HepG2 (cell line): ENCODE measurements around the gene HOXA9. TPM values are rescaled to one million over a fixed set of nuclear protein-coding genes. Genes with fewer than 3 reads are reported as not detected.
A peak's percentile ranks its signal among the peaks of the same experiment; 100 is the strongest.

Experiments
- ATAC-seq: fragments of 200-7000 bp; cut with Tn5 transposase; 3 replicates; pipeline ENCODE4 v1.9.1; 2020; ENCODE audit warnings: mild to moderate bottlenecking, moderate library complexity
- BruUV-seq: library from RNA; stranded (reverse); fragments of 400-500 nt; replicated peaks from 2 replicates; lab custom pipeline; 2021; lab: Mats Ljungman, UMichigan
- CTCF ChIA-PET: fragments of 300-600 bp; formaldehyde crosslinking; extraction: SDS; loops from one replicate; lab custom pipeline; 2021; ENCODE audit warnings: low total read pairs, inconsistent platforms, low intra/inter-chr PET ratio; lab: Yijun Ruan, JAX
- POLR2A ChIA-PET: fragments of 350-600 bp; sonication (Branson Sonifier 250); formaldehyde crosslinking; loops from one replicate; lab custom pipeline; 2020; ENCODE audit warnings: antibody characterized with exemption, inconsistent platforms; lab: Yijun Ruan, JAX
- DNase-seq: peaks from one replicate; pipeline ENCODE4 v3.0.0-alpha.2; 2015; ENCODE audit warnings: low spot score
- FAIRE-seq: peaks from 3 replicates; lab custom pipeline; 2011; peaks lifted over from hg19 to GRCh38; lab: Jason Lieb, UNC
- H2AFZ ChIP-seq: one replicate; pipeline ENCODE4 v1.6.1; 2011; ENCODE audit warnings: low read length, inconsistent platforms
- H3K27ac ChIP-seq: fragments of 300-600 bp; 3 replicates; pipeline ENCODE4 v1.8.0; 2011; ENCODE audit warnings: mixed run types, mild to moderate bottlenecking, mixed read lengths, low read length, inconsistent platforms; ENCODE audit not compliant: insufficient read depth; ENCODE audit errors: extremely low read length
- H3K27me3 ChIP-seq, 2 experiments: fragments of 200-600 bp in 1 of 2; 2 replicates in 1 of 2; 3 replicates in 1 of 2; pipeline versions ENCODE4 v1.6.0 to v1.8.0; 2011; ENCODE audit warnings: low read length in 2 of 2, mild to moderate bottlenecking in 2 of 2, moderate library complexity in 2 of 2, inconsistent platforms in 1 of 2; ENCODE audit not compliant: insufficient read depth in 2 of 2, control insufficient read depth in 1 of 2
- H3K36me3 ChIP-seq, 2 experiments: fragments of 200-600 bp in 1 of 2; replicated peaks in 1 of 2; 2 replicates in 1 of 2; 3 replicates in 1 of 2; pipeline versions ENCODE4 v1.5.1 to v1.8.0; 2011; ENCODE audit warnings: low read length in 2 of 2, inconsistent platforms in 1 of 2; ENCODE audit not compliant: insufficient read depth in 2 of 2, control insufficient read depth in 1 of 2
- H3K4me1 ChIP-seq: 2 replicates; pipeline ENCODE4 v1.5.1; 2012; ENCODE audit warnings: low read length, inconsistent platforms; ENCODE audit not compliant: insufficient read depth
- H3K4me2 ChIP-seq: 2 replicates; pipeline ENCODE4 v1.6.0; 2011; ENCODE audit warnings: low read depth, low read length, inconsistent platforms
- H3K4me3 ChIP-seq, 3 experiments: fragments of 200-600 bp in 1 of 3; sonication (generic), shearing (Covaris generic) in 1 of 3; replicated peaks in 1 of 3; 2 replicates each; pipeline ENCODE4 v1.5.1; 2011 to 2016; ENCODE audit warnings: low read length in 3 of 3, inconsistent platforms in 2 of 3, low read depth in 2 of 3, mild to moderate bottlenecking in 2 of 3, control low read depth in 1 of 3, mixed read lengths in 1 of 3; ENCODE audit not compliant: insufficient read depth in 1 of 3
- H3K79me2 ChIP-seq: one replicate; pipeline ENCODE4 v1.6.1; 2011; ENCODE audit warnings: low read length, inconsistent platforms; ENCODE audit not compliant: insufficient read depth
- H3K9ac ChIP-seq: 2 replicates; pipeline ENCODE4 v1.6.0; 2011; ENCODE audit warnings: mild to moderate bottlenecking, low read depth, low read length, inconsistent platforms; ENCODE audit not compliant: insufficient read depth
- H3K9me3 ChIP-seq: 2 replicates; pipeline ENCODE4 v1.5.1; 2012; ENCODE audit warnings: mild to moderate bottlenecking, low read length
- H4K20me1 ChIP-seq: 2 replicates; pipeline ENCODE4 v1.6.0; 2011; ENCODE audit warnings: inconsistent platforms, mild to moderate bottlenecking, low read length, moderate library complexity; ENCODE audit not compliant: insufficient read depth
- ATF2 ChIP-seq: sonication (generic); formaldehyde crosslinking; IDR thresholded peaks from 2 replicates; pipeline ENCODE4 v1.4.0; 2020; ENCODE audit warnings: missing genetic modification reagents
- HNRNPH1 ChIP-seq: fragments of 200-400 bp; formaldehyde crosslinking; optimal IDR thresholded peaks from 2 replicates; pipeline ENCODE3; 2017; ENCODE audit warnings: mild to moderate bottlenecking, low read depth, low read length
- MYPOP ChIP-seq: sonication (generic); formaldehyde crosslinking; IDR thresholded peaks from 2 replicates; pipeline ENCODE4 v1.8.1; 2023; ENCODE audit warnings: mild to moderate bottlenecking, moderate library complexity, missing genetic modification reagents
- NFYC ChIP-seq: IDR thresholded peaks from 2 replicates; pipeline ENCODE4 v1.6.1; 2016; ENCODE audit warnings: missing genetic modification reagents, missing compliant biosample characterization
- NR2C2 ChIP-seq: sonication (generic); formaldehyde crosslinking; IDR thresholded peaks from 2 replicates; pipeline ENCODE4 v1.4.0; 2020; ENCODE audit warnings: missing genetic modification reagents, mild to moderate bottlenecking, moderate library complexity, borderline replicate concordance
- PCBP1 ChIP-seq: fragments of 200-400 bp; formaldehyde crosslinking; IDR thresholded peaks from 2 replicates; pipeline ENCODE4 v1.6.1; 2017; ENCODE audit warnings: mild to moderate bottlenecking, low read depth, low read length, borderline replicate concordance
- PTBP1 ChIP-seq: fragments of 200-400 bp; formaldehyde crosslinking; IDR thresholded peaks from 2 replicates; pipeline ENCODE4 v1.6.1; 2018; ENCODE audit warnings: low read length, low read depth; ENCODE audit not compliant: poor library complexity, severe bottlenecking
- RORA ChIP-seq: sonication (generic); formaldehyde crosslinking; IDR thresholded peaks from 2 replicates; pipeline ENCODE4 v1.5.0; 2020; ENCODE audit warnings: mild to moderate bottlenecking, missing genetic modification reagents, moderate library complexity
- SCMH1 ChIP-seq: sonication (generic); formaldehyde crosslinking; IDR thresholded peaks from 2 replicates; pipeline ENCODE4 v1.9.0; 2021; ENCODE audit warnings: missing genetic modification reagents, mild to moderate bottlenecking, borderline replicate concordance
- ZMAT5 ChIP-seq: sonication (generic); formaldehyde crosslinking; IDR thresholded peaks from 2 replicates; pipeline ENCODE4 v1.5.0; 2020; ENCODE audit warnings: mild to moderate bottlenecking, low read depth, missing genetic modification reagents, borderline replicate concordance
- ZNF253 ChIP-seq: sonication (generic); formaldehyde crosslinking; IDR thresholded peaks from 2 replicates; pipeline ENCODE4 v1.8.0; 2022; ENCODE audit warnings: mild to moderate bottlenecking, missing genetic modification reagents, borderline replicate concordance
- ZNF451 ChIP-seq: sonication (generic); formaldehyde crosslinking; IDR thresholded peaks from 2 replicates; pipeline ENCODE4 v1.5.0; 2020; ENCODE audit warnings: mild to moderate bottlenecking, missing genetic modification reagents
- ZNF580 ChIP-seq: IDR thresholded peaks from 2 replicates; pipeline ENCODE4 v1.6.1; 2016; ENCODE audit warnings: low read depth, borderline replicate concordance
- ZNF709 ChIP-seq: sonication (generic); formaldehyde crosslinking; IDR thresholded peaks from 2 replicates; pipeline ENCODE4 v1.5.0; 2020; ENCODE audit warnings: mild to moderate bottlenecking, missing genetic modification reagents
- WGBS: methylation state at CpG from one replicate; pipeline ENCODE4 v1.1.6; 2017; ENCODE audit warnings: low lambda C conversion rate; 5-methylcytosine and 5-hydroxymethylcytosine counted together
- in situ Hi-C: cut with HindIII; loops from 2 replicates; pipeline ENCODE4 v1.10.0; 2017; ENCODE audit warnings: low pct_unique_long_range_greater_than_20kb; ENCODE audit not compliant: extremely low pct_ligation_motif_present
- intact Hi-C: fragments of 100-400 bp; cut with micrococcal nuclease; formaldehyde crosslinking; loops from one replicate; pipeline ENCODE4 v1.10.0; 2022; ENCODE audit not compliant: unreplicated experiment
- polyA plus RNA-seq, 8 experiments: library from polyadenylated mRNA; depleted of rRNA in 3 of 8; stranded (reverse) in 7 of 8; unstranded in 1 of 8; fragments of >200 nt; fragmentation: Illumina TruSeq in 4 of 8; extraction: Trizol in 4 of 8; gene quantifications; 2 replicates each; pipeline versions ENCODE4 v1.2.1 to v1.2.3, GENCODE V29; 2011 to 2016; ENCODE audit warnings: low read depth in 4 of 8, missing spikeins in 1 of 8, mixed read lengths in 1 of 8; ENCODE audit not compliant: insufficient read depth in 1 of 8
- total RNA-seq, 5 experiments: library from RNA; depleted of rRNA; stranded (reverse); fragments of >200 nt; fragmentation: Illumina TruSeq; extraction: Trizol; gene quantifications; 2 replicates each; pipeline ENCODE4 v1.2.3, GENCODE V29; 2016; ENCODE audit warnings: low read depth in 1 of 5

The HOXA9 gene
- total and polyA plus RNA-seq, 2 of the 13 experiments (the other 11 are each of a cell fraction or from before 2014, with no cell fraction given), result not detected

GRCh38 chr7:27132978-27133377 is 32.4 kb downstream of the HOXA9 start:
- H3K4me1 ChIP-seq, result peaks cover 80% of the 10 kb centered on the region
- H3K9me3 ChIP-seq, result no peaks in the 10 kb centered on the region
- POLR2A ChIA-PET, result interaction anchor here (1.0 to 5.0 kb wide), 3 partner anchors 9 to 12 kb away, joined by 3 to 118 read pairs (median 10); no protein-coding TSS in a partner anchor
- 0 out of 6 replicates have a peak overlapping the region, but pooled peaks of 2 of the 3 experiments have one; percentile 22 to 24 for H3K4me3 ChIP-seq
- TF ChIP-seq ZNF451 (CRISPR knock-in tag) (no peak), MYPOP (CRISPR knock-in tag) (0 out of 2 replicates have a peak, but pooled peaks have one; percentile 0)
- no peak overlapping the region for H2AFZ ChIP-seq
- intact Hi-C loops, result loop anchor here (5.0 kb wide), 1 partner anchor 166 kb away; no protein-coding TSS in a partner anchor
- H4K20me1 ChIP-seq, result no peaks in the 10 kb centered on the region
- 93% methylated on average over 6 of the region's 6 CpGs for WGBS
- H3K36me3 ChIP-seq, result no peaks in the 10 kb centered on the region
- H3K79me2 ChIP-seq, result no peaks in the 10 kb centered on the region
- no peaks in the 10 kb centered on the region for H3K27me3 ChIP-seq
- FAIRE-seq (no peak), DNase-seq (no peak), ATAC-seq (no peak)
- no TSS peak for BruUV-seq
- H3K4me2 ChIP-seq, result peak overlapping the region; percentile 76
- H3K27ac ChIP-seq, result peak overlapping the region; percentile 67
- in situ Hi-C loops, result no loop called here
- H3K9ac ChIP-seq, result 0 out of 2 replicates have a peak overlapping the region, but pooled peaks have one; percentile 34
- CTCF ChIA-PET, result no interaction called here

- Histone ChIP-seq H3K9ac (no peak overlapping the region), H2AFZ (no peak overlapping the region), H3K4me2 (no peak overlapping the region), H3K9me3 (no peaks in the 10 kb centered on the region), H3K27ac (no peak overlapping the region), H3K27me3 (no peaks in the 10 kb centered on the region), H3K4me3 (no peak overlapping the region), H3K36me3 (no peaks in the 10 kb centered on the region), H3K4me1 (peaks cover 88% of the 10 kb centered on the region), H4K20me1 (no peaks in the 10 kb centered on the region), H3K79me2 (no peaks in the 10 kb centered on the region)
- ChIA-PET CTCF (no interaction called here), POLR2A (interaction anchor here (1.3 to 5.0 kb wide), 6 partner anchors 10 to 445 kb away, joined by 6 to 118 read pairs (median 8); partner anchors contain the start of genes HOXA1 and SKAP2)
- intact Hi-C loops (loop anchor here (5.0 kb wide), 1 partner anchor 165 kb away; no protein-coding TSS in a partner anchor), in situ Hi-C loops (no loop called here)
- no peak for FAIRE-seq
- 98% methylated on average over 2 of the region's 2 CpGs for WGBS
- no peak for DNase-seq
- BruUV-seq, result no TSS peak
- ATAC-seq, result no peak
- TF ChIP-seq ZNF709 (CRISPR knock-in tag), result no peak
- TF ChIP-seq PCBP1, result no peak
- no peak for TF ChIP-seq RORA (CRISPR knock-in tag)
- TF ChIP-seq ZNF253 (CRISPR knock-in tag), result no peak
- no peak for TF ChIP-seq SCMH1
- TF ChIP-seq NFYC, result no peak
- TF ChIP-seq ZNF580 (CRISPR knock-in tag), result no peak
- TF ChIP-seq PTBP1, result no peak
- no peak for TF ChIP-seq ZMAT5 (CRISPR knock-in tag)
- TF ChIP-seq HNRNPH1, result no peak
- TF ChIP-seq NR2C2 (CRISPR knock-in tag), result no peak
- TF ChIP-seq ATF2 (CRISPR knock-in tag), result no peak
Measured at GRCh38 chr7:27132214-27132613, 33.1 kb downstream of the HOXA9 start.
